Measurements from ENCODE around the gene KRT31. TPM values are rescaled to one million over a fixed set of nuclear protein-coding genes. Genes with fewer than 3 reads are reported as not detected.
"Not testable (repeated sequence)": the region's sequence is repeated elsewhere in the genome, so short reads cannot be mapped to it uniquely, and the experiment has no call there.

The KRT31 gene
- polyA plus RNA-seq, 1 of the 3 experiments (the other 2 are of a cell fraction), result 0.03 TPM

GRCh38 chr17:41395611-41396010, 1.8 kb downstream of the KRT31 start:
- TF ChIP-seq TAF1 (IDR thresholded peaks at IDR 0.05; ENCODE audit: borderline replicate concordance, low read depth, low read length) (no peak), NRF1 (IDR thresholded peaks at IDR 0.05; ENCODE audit: low read depth, low read length) (no peak), YY1 (IDR thresholded peaks at IDR 0.05; ENCODE audit: low read depth) (no peak), CTCF (IDR thresholded peaks at IDR 0.05) (no peak), RCOR1 (IDR thresholded peaks at IDR 0.05; ENCODE audit: low read length) (no peak), RFX5 (IDR thresholded peaks at IDR 0.05; ENCODE audit: low read length) (no peak), FOXM1 (IDR thresholded peaks at IDR 0.05; ENCODE audit: low read depth) (no peak), IRF3 (IDR thresholded peaks at IDR 0.05; ENCODE audit: low read depth, low read length) (no peak), GABPA (IDR thresholded peaks at IDR 0.05; ENCODE audit: low read depth) (no peak), PBX3 (IDR thresholded peaks at IDR 0.05) (no peak), SMC3 (IDR thresholded peaks at IDR 0.05; ENCODE audit: low read depth, low read length) (no peak), NFIC (IDR thresholded peaks at IDR 0.05; ENCODE audit: borderline replicate concordance) (no peak), EP300 (IDR thresholded peaks at IDR 0.05; ENCODE audit: borderline replicate concordance in 1 of 2, low read depth in 1 of 2, low read length in 1 of 2) (no peak), USF2 (IDR thresholded peaks at IDR 0.05; ENCODE audit: borderline replicate concordance, low read depth, low read length) (no peak), USF1 (IDR thresholded peaks at IDR 0.05; ENCODE audit: borderline replicate concordance, low read depth) (no peak), ELF1 (IDR thresholded peaks at IDR 0.05) (no peak), RAD21 (IDR thresholded peaks at IDR 0.05; ENCODE audit: low read length) (no peak), POLR2AphosphoS5 (IDR thresholded peaks at IDR 0.05; ENCODE audit: low read depth, low read length) (no peak), FOSL2 (IDR thresholded peaks at IDR 0.05; ENCODE audit: borderline replicate concordance, low read depth) (no peak)
- H3K27me3 ChIP-seq (ENCODE audit: insufficient read depth), result no peaks in the 10 kb centered on the region
- peaks cover 0 to 4% of the 10 kb centered on the region in 2 experiments; a peak in 1 of 4 replicates for H3K4me1 ChIP-seq (ENCODE audit: control insufficient read depth in 1 of 2, insufficient read depth in 2 of 2, low read depth in 1 of 2, low read length in 1 of 2)
- H3K36me3 ChIP-seq (replicated peaks in 1 of 2; ENCODE audit: control insufficient read depth in 1 of 2, insufficient read depth in 2 of 2, low read length in 1 of 2), result no peaks in the 10 kb centered on the region
- no peaks in the 10 kb centered on the region for H4K20me1 ChIP-seq (ENCODE audit: insufficient read depth)
- H3F3A ChIP-seq (replicated peaks; ENCODE audit: insufficient read depth), result no peaks in the 10 kb centered on the region
- DNase-seq, result no peak
- H2AFZ ChIP-seq (ENCODE audit: low read depth), result no peak overlapping the region
- no peak overlapping the region for H3K4me3 ChIP-seq (ENCODE audit: low read depth in 2 of 2, low read length in 1 of 2)
- WGBS (ENCODE audit: low lambda C conversion rate), result 88% methylated on average over 1 of the region's 1 CpG
- H3K9me3 ChIP-seq, result no peaks in the 10 kb centered on the region
- H3K79me2 ChIP-seq (ENCODE audit: insufficient read depth), result no peaks in the 10 kb centered on the region
- H3K4me2 ChIP-seq, result no peak overlapping the region
- H3K9me2 ChIP-seq, result no peaks in the 10 kb centered on the region
- ChIA-PET POLR2A (no interaction called here), CTCF (no interaction called here)
- H3K9ac ChIP-seq, result no peak overlapping the region
- H3K27ac ChIP-seq (ENCODE audit: low read depth in 2 of 2, low read length in 1 of 2), result no peak overlapping the region

- WGBS (ENCODE audit: low lambda C conversion rate), result 52% methylated on average over 3 of the region's 12 CpGs
- H3F3A ChIP-seq (replicated peaks; ENCODE audit: insufficient read depth); H3K4me2 ChIP-seq; H2AFZ ChIP-seq (ENCODE audit: low read depth); H3K79me2 ChIP-seq (ENCODE audit: insufficient read depth); H3K9me3 ChIP-seq; H3K36me3 ChIP-seq (replicated peaks in 1 of 2; ENCODE audit: control insufficient read depth in 1 of 2, insufficient read depth in 2 of 2, low read length in 1 of 2); H4K20me1 ChIP-seq (ENCODE audit: insufficient read depth); H3K27ac ChIP-seq (ENCODE audit: low read depth in 2 of 2, low read length in 1 of 2); H3K27me3 ChIP-seq (ENCODE audit: insufficient read depth); H3K9ac ChIP-seq; H3K4me1 ChIP-seq (ENCODE audit: control insufficient read depth in 1 of 2, insufficient read depth in 2 of 2, low read depth in 1 of 2, low read length in 1 of 2); H3K4me3 ChIP-seq (ENCODE audit: low read depth in 2 of 2, low read length in 1 of 2); DNase-seq; POLR2A ChIA-PET; H3K9me2 ChIP-seq; CTCF ChIA-PET: not testable (repeated sequence)
These were observed 2.4 kb downstream of the KRT31 start for GRCh38 chr17:41395044-41395443.
